ENCODE results near the gene APOBEC4. TPM values are rescaled to one million over a fixed set of nuclear protein-coding genes. Genes with fewer than 3 reads are reported as not detected.

Gene APOBEC4
- total RNA-seq, 1 donor from 2014 or later, result not detected

GRCh38 chr1:183676586-183677189 lies 23.6 kb upstream of the APOBEC4 start:
- no peak for TF ChIP-seq CTCF (IDR thresholded peaks at IDR 0.05)
- Histone ChIP-seq H3K4me3 (no peak overlapping the region), H3K9me3 (no peaks in the 10 kb centered on the region), H3K4me1 (no peaks in the 10 kb centered on the region), H3K27ac (no peak overlapping the region), H3K27me3 (no peaks in the 10 kb centered on the region), H3K36me3 (no peaks in the 10 kb centered on the region)
- no peak for ATAC-seq
- intact Hi-C loops (cut with DNase I), result no loop called here
- no peak for DNase-seq

GRCh38 chr1:183675883-183676585 lies 22.9 kb upstream of the APOBEC4 start:
- ATAC-seq (no peak), DNase-seq (no peak)
- Histone ChIP-seq H3K4me1 (no peaks in the 10 kb centered on the region), H3K27me3 (no peaks in the 10 kb centered on the region), H3K4me3 (no peak overlapping the region), H3K36me3 (no peaks in the 10 kb centered on the region), H3K27ac (no peak overlapping the region), H3K9me3 (no peaks in the 10 kb centered on the region)
- no peak for TF ChIP-seq CTCF (IDR thresholded peaks at IDR 0.05)
- intact Hi-C loops (cut with DNase I), result no loop called here

- DNase-seq (no peak), ATAC-seq (no peak)
- H3K27ac ChIP-seq, result no peak overlapping the region
- no peak for TF ChIP-seq CTCF (IDR thresholded peaks at IDR 0.05)
- H3K9me3 ChIP-seq, result no peaks in the 10 kb centered on the region
- H3K36me3 ChIP-seq, result no peaks in the 10 kb centered on the region
- H3K4me1 ChIP-seq, result no peaks in the 10 kb centered on the region
- H3K4me3 ChIP-seq, result no peak overlapping the region
- intact Hi-C loops (cut with DNase I), result no loop called here
- no peaks in the 10 kb centered on the region for H3K27me3 ChIP-seq
Measured at GRCh38 chr1:183675381-183675780, 22.3 kb upstream of the APOBEC4 start.

GRCh38 chr1:183674886-183675285 lies 21.8 kb upstream of the APOBEC4 start:
- TF ChIP-seq CTCF (IDR thresholded peaks at IDR 0.05), result no peak
- no peak overlapping the region for H3K27ac ChIP-seq
- H3K27me3 ChIP-seq, result no peaks in the 10 kb centered on the region
- H3K4me1 ChIP-seq, result no peaks in the 10 kb centered on the region
- H3K36me3 ChIP-seq, result no peaks in the 10 kb centered on the region
- intact Hi-C loops (cut with DNase I), result no loop called here
- no peaks in the 10 kb centered on the region for H3K9me3 ChIP-seq
- DNase-seq, result no peak
- no peak for ATAC-seq
- no peak overlapping the region for H3K4me3 ChIP-seq

GRCh38 chr1:183674339-183674738 lies 21.2 kb upstream of the APOBEC4 start:
- no peak for TF ChIP-seq CTCF (IDR thresholded peaks at IDR 0.05)
- H3K27me3 ChIP-seq, result no peaks in the 10 kb centered on the region
- H3K4me1 ChIP-seq, result no peaks in the 10 kb centered on the region
- H3K36me3 ChIP-seq, result no peaks in the 10 kb centered on the region
- DNase-seq, result no peak
- no peak for ATAC-seq
- H3K9me3 ChIP-seq, result no peaks in the 10 kb centered on the region
- H3K27ac ChIP-seq, result no peak overlapping the region
- no peak overlapping the region for H3K4me3 ChIP-seq
- intact Hi-C loops (cut with DNase I), result no loop called here
